Urothelium cell line (cell line): ENCODE data around the gene LAMA4.
"Not testable (repeated sequence)": the region's sequence is repeated elsewhere in the genome, so short reads cannot be mapped to it uniquely, and the experiment has no call there.

Experiments
- DNase-seq: peaks from one replicate; pipeline ENCODE4 v3.0.0; 2011; ENCODE audit warnings: low spot score, mixed read lengths
- FAIRE-seq: peaks from 2 replicates; lab custom pipeline; 2011; peaks lifted over from hg19 to GRCh38; lab: Jason Lieb, UNC

Gene LAMA4

GRCh38 chr6:112106026-112106425 lies 148.3 kb downstream of the LAMA4 start:
- not testable (repeated sequence) for DNase-seq, FAIRE-seq

GRCh38 chr6:112100561-112100960 lies 153.8 kb downstream of the LAMA4 start:
- DNase-seq (no peak), FAIRE-seq (no peak)

- DNase-seq: no peak
- FAIRE-seq: no peak
These were observed 157.5 kb downstream of the LAMA4 start for GRCh38 chr6:112096901-112097300.

- DNase-seq (no peak), FAIRE-seq (no peak)
These were observed 166.5 kb downstream of the LAMA4 start for GRCh38 chr6:112087916-112088315.

GRCh38 chr6:112087136-112087911 lies 167.0 kb downstream of the LAMA4 start, which contains the start of the genes FAM229B and TUBE1:
Gene FAM229B (plus strand): TSS chr6:112087591. CDS start chr6:112099284, 11,693 bp downstream.
Gene TUBE1 (minus strand): TSS chr6:112087482. CDS start chr6:112087434, 48 bp downstream.
- DNase-seq (peak; percentile 80), FAIRE-seq (no peak)

- DNase-seq (peak; percentile 28), FAIRE-seq (no peak)
These were observed 167.6 kb downstream of the LAMA4 start for GRCh38 chr6:112086744-112087135.

- FAIRE-seq: no peak
- DNase-seq: no peak
These were observed 168.9 kb downstream of the LAMA4 start for GRCh38 chr6:112085286-112086065.

- no peak for FAIRE-seq
- DNase-seq: no peak
These were observed 172.8 kb downstream of the LAMA4 start for GRCh38 chr6:112081569-112081968.

- DNase-seq: no peak
These were observed 187.8 kb downstream of the LAMA4 start for GRCh38 chr6:112066606-112067005.

GRCh38 chr6:112065426-112065986 lies 188.9 kb downstream of the LAMA4 start:
- no peak for DNase-seq
- FAIRE-seq: no peak

More at GRCh38 chr6:112066606-112067005, 187.8 kb downstream of the LAMA4 start:
- FAIRE-seq: no peak

GRCh38 chr6:112062966-112063365 lies 191.4 kb downstream of the LAMA4 start:
- DNase-seq (no peak), FAIRE-seq (no peak)

- DNase-seq (no peak), FAIRE-seq (no peak)
These were observed 192.8 kb downstream of the LAMA4 start for GRCh38 chr6:112061605-112062004.
